WTC11 (cell line): ENCODE results near the gene DNASE1L3.

Source experiments
- CREM ChIP-seq: sonication (generic); formaldehyde crosslinking; IDR thresholded peaks from 2 replicates; pipeline ENCODE4 v1.8.1; 2022; ENCODE audit warnings: mild to moderate bottlenecking, missing genetic modification reagents, moderate library complexity
- FOXJ3 ChIP-seq: sonication (generic); formaldehyde crosslinking; IDR thresholded peaks from 2 replicates; pipeline ENCODE4 v1.9.0; 2021; ENCODE audit warnings: missing genetic modification reagents, mild to moderate bottlenecking, borderline replicate concordance
- FOXK1 ChIP-seq: sonication (generic); formaldehyde crosslinking; IDR thresholded peaks from 2 replicates; pipeline ENCODE4 v1.8.0; 2022; ENCODE audit warnings: mild to moderate bottlenecking, moderate library complexity, missing genetic modification reagents
- GABPB1 ChIP-seq: sonication (generic); formaldehyde crosslinking; IDR thresholded peaks from 2 replicates; pipeline ENCODE4 v1.8.1; 2023; ENCODE audit warnings: mild to moderate bottlenecking, missing genetic modification reagents
- MXD4 ChIP-seq: fragments of 250-450 bp; sonication (Bioruptor Pico); IDR thresholded peaks from 2 replicates; pipeline ENCODE4 v1.8.0; 2021; ENCODE audit warnings: mild to moderate bottlenecking, moderate library complexity, borderline replicate concordance
- NFYB ChIP-seq: sonication (generic); formaldehyde crosslinking; conservative IDR thresholded peaks from 2 replicates; pipeline ENCODE4 v1.8.0; 2022; ENCODE audit warnings: low read depth, missing genetic modification reagents
- SMAD4 ChIP-seq: sonication (generic); formaldehyde crosslinking; IDR thresholded peaks from 2 replicates; pipeline ENCODE4 v1.8.0; 2022; ENCODE audit warnings: mild to moderate bottlenecking, missing genetic modification reagents
- TCF7 ChIP-seq: sonication (generic); formaldehyde crosslinking; IDR thresholded peaks from 2 replicates; pipeline ENCODE4 v1.8.0; 2022; ENCODE audit warnings: mild to moderate bottlenecking, low read depth, missing genetic modification reagents, moderate library complexity
- ZNF317 ChIP-seq: sonication (generic); formaldehyde crosslinking; IDR thresholded peaks from 2 replicates; pipeline ENCODE4 v1.8.1; 2023; ENCODE audit warnings: low read depth, mild to moderate bottlenecking, moderate library complexity, missing genetic modification reagents, borderline replicate concordance
- TF ChIP-seq, protein P1 (sequence below): fragments of 200-600 bp; IDR thresholded peaks from 2 replicates; pipeline ENCODE4 v1.8.0; 2022; ENCODE audit warnings: antibody characterized with exemption
- TF ChIP-seq, protein P2 (sequence below): sonication (generic); formaldehyde crosslinking; IDR thresholded peaks from 2 replicates; pipeline ENCODE4 v1.8.1; 2023; ENCODE audit warnings: mild to moderate bottlenecking, missing genetic modification reagents, moderate library complexity
- TF ChIP-seq, protein P3 (sequence below): sonication (generic); formaldehyde crosslinking; IDR thresholded peaks from 2 replicates; pipeline ENCODE4 v1.8.0; 2023; ENCODE audit warnings: missing genetic modification reagents
- TF ChIP-seq, protein P4 (sequence below): sonication (generic); formaldehyde crosslinking; IDR thresholded peaks from 2 replicates; pipeline ENCODE4 v1.8.1; 2022; ENCODE audit warnings: low read depth, missing genetic modification reagents, borderline replicate concordance
- TF ChIP-seq, protein P5 (sequence below): sonication (generic); formaldehyde crosslinking; IDR thresholded peaks from 2 replicates; pipeline ENCODE4 v1.8.1; 2022; ENCODE audit warnings: low read depth, mild to moderate bottlenecking, moderate library complexity, missing genetic modification reagents, borderline replicate concordance

DNA sequence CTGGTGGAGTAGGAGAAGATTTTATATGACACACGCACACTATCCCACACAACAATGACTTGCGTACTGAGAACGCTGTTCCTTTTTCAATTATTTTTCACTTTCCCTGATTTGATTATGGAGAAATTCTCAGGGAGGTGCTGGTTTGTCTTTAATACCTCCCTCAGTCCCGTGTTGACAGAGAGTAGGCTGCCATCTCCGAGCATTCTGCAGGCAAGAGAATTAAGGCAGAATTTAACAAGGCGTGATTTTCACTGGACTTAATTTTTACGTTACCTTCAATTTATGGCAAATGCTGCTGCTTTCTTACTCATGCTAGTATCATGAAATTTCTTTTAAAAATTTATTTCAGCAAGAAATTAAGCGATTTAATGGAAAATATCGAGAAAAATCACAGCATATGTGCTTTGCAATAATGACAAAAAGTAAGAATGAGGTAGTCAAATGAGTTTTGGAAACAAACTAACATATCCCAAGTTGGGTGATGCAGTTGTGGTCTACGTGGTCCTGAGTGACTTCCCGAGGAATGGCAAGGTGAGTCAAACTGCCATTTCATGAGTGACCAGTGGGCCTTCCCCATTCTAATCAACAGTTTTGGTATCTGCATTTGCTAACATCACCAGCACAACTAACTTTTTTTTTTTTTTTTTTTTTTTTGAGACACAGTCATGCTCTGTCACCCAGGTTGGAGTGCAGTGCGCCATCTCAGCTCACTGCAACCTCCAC, 16.9 kb downstream of the DNASE1L3 start:
- TF ChIP-seq GABPB1 (CRISPR knock-in tag) (no peak), FOXJ3 (no peak), CREM (CRISPR knock-in tag) (no peak), SMAD4 (CRISPR knock-in tag) (no peak), NFYB (CRISPR knock-in tag) (no peak), MXD4 (CRISPR knock-in tag) (no peak), FOXK1 (CRISPR knock-in tag) (no peak), TCF7 (CRISPR knock-in tag) (no peak), ZNF317 (CRISPR knock-in tag) (no peak)
- TF ChIP-seq, protein P1, sequence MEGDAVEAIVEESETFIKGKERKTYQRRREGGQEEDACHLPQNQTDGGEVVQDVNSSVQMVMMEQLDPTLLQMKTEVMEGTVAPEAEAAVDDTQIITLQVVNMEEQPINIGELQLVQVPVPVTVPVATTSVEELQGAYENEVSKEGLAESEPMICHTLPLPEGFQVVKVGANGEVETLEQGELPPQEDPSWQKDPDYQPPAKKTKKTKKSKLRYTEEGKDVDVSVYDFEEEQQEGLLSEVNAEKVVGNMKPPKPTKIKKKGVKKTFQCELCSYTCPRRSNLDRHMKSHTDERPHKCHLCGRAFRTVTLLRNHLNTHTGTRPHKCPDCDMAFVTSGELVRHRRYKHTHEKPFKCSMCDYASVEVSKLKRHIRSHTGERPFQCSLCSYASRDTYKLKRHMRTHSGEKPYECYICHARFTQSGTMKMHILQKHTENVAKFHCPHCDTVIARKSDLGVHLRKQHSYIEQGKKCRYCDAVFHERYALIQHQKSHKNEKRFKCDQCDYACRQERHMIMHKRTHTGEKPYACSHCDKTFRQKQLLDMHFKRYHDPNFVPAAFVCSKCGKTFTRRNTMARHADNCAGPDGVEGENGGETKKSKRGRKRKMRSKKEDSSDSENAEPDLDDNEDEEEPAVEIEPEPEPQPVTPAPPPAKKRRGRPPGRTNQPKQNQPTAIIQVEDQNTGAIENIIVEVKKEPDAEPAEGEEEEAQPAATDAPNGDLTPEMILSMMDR: no peak
- TF ChIP-seq, protein P2, sequence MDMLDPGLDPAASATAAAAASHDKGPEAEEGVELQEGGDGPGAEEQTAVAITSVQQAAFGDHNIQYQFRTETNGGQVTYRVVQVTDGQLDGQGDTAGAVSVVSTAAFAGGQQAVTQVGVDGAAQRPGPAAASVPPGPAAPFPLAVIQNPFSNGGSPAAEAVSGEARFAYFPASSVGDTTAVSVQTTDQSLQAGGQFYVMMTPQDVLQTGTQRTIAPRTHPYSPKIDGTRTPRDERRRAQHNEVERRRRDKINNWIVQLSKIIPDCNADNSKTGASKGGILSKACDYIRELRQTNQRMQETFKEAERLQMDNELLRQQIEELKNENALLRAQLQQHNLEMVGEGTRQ (CRISPR knock-in tag): no peak
- TF ChIP-seq, protein P3, sequence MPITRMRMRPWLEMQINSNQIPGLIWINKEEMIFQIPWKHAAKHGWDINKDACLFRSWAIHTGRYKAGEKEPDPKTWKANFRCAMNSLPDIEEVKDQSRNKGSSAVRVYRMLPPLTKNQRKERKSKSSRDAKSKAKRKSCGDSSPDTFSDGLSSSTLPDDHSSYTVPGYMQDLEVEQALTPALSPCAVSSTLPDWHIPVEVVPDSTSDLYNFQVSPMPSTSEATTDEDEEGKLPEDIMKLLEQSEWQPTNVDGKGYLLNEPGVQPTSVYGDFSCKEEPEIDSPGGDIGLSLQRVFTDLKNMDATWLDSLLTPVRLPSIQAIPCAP: no peak
- TF ChIP-seq, protein P4, sequence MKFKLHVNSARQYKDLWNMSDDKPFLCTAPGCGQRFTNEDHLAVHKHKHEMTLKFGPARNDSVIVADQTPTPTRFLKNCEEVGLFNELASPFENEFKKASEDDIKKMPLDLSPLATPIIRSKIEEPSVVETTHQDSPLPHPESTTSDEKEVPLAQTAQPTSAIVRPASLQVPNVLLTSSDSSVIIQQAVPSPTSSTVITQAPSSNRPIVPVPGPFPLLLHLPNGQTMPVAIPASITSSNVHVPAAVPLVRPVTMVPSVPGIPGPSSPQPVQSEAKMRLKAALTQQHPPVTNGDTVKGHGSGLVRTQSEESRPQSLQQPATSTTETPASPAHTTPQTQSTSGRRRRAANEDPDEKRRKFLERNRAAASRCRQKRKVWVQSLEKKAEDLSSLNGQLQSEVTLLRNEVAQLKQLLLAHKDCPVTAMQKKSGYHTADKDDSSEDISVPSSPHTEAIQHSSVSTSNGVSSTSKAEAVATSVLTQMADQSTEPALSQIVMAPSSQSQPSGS (CRISPR knock-in tag): no peak
- TF ChIP-seq, protein P5, sequence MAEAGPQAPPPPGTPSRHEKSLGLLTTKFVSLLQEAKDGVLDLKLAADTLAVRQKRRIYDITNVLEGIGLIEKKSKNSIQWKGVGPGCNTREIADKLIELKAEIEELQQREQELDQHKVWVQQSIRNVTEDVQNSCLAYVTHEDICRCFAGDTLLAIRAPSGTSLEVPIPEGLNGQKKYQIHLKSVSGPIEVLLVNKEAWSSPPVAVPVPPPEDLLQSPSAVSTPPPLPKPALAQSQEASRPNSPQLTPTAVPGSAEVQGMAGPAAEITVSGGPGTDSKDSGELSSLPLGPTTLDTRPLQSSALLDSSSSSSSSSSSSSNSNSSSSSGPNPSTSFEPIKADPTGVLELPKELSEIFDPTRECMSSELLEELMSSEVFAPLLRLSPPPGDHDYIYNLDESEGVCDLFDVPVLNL (CRISPR knock-in tag): no peak
